G401 (cell line): ENCODE measurements around the gene C5orf15. TPM values are rescaled to one million over a fixed set of nuclear protein-coding genes. Genes with fewer than 3 reads are reported as not detected.
"Not testable (repeated sequence)": the region's sequence is repeated elsewhere in the genome, so short reads cannot be mapped to it uniquely, and the experiment has no call there.

Experiments
- DNase-seq: peaks from one replicate; pipeline ENCODE4 v3.0.0-alpha.2; 2015; ENCODE audit warnings: low spot score
- in situ Hi-C: cut with HindIII; loops from 2 replicates; pipeline ENCODE4 v1.10.0; 2016; ENCODE audit warnings: low sequenced_read_pairs, mixed read lengths
- total RNA-seq: library from RNA; depleted of rRNA; stranded (reverse); fragments of >200 nt; shearing (Covaris generic); gene quantifications from 2 replicates; pipeline ENCODE4 v1.2.3, GENCODE V29; 2014

The C5orf15 gene
- total RNA-seq, 1 experiment from 2014 or later = 90.7 TPM

DNA sequence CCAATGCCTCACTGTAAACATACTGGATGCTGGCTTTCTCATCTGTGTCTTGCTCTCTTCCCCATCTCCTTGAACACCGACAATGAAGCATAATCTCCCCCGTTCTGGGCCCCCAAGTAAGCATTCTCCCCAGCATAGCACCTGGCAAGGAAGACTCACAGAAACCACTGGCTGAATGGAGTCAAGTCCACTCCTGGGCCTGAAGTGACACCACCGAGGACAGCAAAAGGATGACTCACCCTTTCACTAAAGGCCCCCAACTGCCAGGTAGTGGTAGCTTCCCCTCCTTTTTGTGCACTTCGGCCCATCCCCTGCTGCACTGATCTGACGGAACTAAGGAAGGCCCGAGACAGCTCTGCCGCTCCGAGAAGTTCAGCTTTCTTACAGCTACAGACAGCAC lies 26.9 kb upstream of the C5orf15 start:
- in situ Hi-C loops = no loop called here
- no peak for DNase-seq

DNA sequence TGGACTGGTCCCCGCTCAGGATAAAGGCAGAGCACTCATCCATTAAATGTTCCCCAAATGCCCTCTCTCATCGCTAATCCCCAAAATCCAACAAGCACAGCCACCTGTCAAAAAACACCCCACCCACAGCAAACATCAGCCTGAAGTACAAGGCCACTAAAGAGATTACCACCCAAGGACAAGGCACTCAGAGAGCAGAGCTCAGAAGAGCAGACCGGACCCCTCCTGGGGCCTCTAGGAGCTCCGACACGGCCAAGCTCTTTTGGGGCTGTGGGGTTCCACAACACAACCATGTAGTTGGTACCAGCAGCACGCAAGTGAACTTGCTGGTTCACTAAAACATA lies 26.5 kb upstream of the C5orf15 start:
- DNase-seq = no peak
- in situ Hi-C loops = no loop called here

DNA sequence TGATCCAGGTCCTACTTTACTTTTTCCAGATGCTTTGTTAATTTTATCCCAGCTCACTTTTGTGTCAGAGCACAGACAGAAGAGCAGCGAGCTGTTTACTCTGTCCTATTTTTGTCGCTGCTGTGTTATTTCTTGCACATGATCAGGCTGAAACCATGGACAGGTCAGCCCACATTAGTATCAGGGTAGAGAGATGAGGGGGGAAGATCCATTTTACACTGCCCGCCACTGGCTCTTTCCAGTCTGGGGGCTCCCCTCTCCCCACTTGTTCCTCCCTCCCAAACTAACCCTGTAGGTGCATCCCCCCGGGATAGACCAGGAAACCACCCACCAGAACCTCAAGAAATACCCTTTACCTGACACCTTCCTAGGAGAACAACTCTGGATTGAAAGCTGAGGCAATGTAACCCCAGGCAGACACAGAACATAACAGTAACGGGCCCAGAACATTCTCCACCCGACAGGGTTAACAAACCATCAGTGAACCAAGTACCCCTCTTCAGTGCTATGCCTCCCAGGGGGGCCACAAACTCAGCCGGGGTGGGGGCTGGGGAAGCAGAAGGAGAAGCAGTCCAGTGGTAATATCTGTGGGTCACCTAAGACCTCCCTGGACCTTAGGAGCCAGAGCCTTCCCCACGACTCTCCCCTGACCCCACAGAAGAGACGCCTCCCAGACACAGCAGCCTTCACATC lies 26.0 kb upstream of the C5orf15 start:
- in situ Hi-C loops = no loop called here
- DNase-seq = no peak

DNA sequence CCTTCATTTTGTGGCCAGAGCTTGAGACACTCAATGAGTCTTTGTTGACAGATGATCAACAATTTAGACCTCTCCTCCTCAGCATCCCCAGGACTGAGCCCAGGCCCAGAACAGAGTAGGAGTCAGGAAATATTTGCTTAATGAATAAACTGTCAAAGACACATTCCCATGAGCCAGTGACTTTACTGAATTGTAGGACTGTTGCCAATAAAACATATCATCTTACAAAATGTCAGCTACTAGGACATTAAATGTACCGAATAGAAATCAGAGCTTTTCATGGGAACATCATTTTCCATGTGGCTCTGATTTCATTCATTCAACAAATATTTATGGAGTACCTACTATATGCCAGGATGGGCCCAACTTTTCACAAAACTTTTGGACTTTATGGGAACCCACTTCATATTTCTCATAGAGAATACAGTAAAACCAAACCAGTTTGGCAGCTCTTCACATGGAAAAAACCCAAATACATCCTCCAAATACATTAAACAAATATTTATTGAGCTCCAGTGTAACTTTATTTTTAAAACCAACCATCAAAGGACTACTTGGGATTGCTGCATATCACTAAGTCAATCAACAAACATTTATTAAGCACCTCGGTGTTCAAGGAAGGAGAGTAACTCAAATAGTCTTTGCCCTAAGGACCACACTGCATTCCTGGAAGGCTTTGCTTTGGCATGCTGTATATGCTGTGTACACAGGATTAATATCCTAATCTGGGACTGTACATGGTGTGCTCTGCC lies 24.9 kb upstream of the C5orf15 start:
- DNase-seq = no peak
- in situ Hi-C loops = no loop called here

DNA sequence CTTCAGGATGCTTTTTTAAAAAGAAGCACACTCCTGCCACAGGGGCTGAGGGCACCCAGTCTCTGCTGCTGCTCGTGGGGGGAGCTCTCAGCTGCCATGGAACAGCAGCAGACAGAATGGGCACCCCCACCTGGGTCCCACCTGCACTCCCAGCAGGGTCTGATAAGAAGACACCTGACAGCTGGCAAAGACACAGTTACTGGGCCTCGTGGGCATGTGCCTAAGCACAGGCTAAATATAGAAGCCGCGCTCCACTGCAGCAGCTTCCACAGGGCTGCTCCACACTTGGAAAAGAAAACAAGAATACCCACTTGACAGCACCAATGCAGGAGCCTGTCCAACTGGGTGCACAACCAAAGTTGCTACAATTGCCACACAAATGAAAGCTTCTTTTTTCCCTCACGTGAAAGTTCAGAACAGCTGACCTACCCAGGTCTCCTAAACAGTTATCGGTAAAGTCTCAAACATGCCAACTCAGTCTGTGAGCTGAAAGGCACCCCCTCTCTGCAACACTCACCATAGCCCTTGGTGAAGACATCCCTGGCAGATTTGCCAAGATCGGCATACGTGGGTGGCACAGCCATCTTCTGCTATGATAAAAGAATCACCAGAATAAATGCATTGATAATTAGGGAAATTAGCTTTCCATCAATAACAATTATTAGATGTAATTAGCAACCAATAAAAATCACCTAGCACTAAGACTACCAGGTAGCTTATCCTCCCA lies 24.2 kb upstream of the C5orf15 start:
- peak; percentile 76 for DNase-seq
- in situ Hi-C loops = no loop called here

DNA sequence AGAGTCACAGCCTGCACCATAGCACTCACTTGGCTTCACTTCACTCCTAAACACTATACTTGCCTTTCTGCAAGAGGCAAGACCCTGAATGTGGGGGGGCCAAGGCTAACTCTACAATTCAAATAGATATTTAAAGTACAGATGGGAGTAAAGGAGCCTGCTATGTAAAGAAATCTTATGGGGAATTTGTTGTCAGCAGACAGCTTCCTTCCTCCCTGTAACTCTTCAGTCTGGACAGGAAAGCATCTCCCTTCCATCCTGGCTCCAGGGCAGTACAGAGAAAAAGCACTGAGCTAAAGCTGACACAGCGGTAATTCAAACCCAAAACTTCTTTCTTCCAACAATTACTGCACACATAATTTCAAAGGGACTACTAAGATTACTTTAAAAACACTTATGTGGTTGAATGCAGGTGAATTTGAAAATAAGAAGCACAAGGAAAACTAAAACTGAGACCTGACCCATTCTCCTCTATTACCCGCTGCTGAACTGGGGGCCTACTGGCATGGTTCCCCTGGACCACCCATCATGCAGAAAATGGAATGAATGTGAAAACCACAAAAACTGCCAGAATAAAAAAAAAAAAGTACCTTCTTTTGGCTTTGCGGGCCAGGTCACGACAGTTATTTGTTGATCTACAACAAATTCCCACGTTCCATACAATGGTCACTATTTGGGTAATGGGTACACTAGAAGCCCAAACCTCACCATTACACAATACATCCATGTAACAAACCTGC lies 22.9 kb upstream of the C5orf15 start:
- in situ Hi-C loops = no loop called here

DNA sequence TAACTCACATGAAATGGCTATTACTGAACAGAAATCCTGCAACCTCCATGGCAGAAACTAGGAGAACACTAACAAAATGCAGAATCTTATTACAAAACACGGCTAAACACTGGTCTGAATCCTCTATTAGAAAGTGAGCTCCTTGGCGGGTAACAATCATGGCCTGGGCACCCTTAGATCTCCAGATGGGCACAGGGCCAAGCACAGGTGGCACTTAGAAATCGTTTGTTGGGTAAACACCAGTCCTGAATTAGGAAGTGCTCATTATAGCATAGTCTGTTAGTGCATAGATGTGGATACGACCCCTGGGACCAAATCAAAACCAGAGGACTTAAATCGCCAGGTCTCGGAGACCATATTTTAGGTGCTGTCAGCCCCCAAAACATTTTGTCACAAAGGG lies 22.0 kb upstream of the C5orf15 start:
- no peak for DNase-seq
- in situ Hi-C loops = no loop called here

More for the DNA sequence above, 22.9 kb upstream of the C5orf15 start:
- no peak for DNase-seq

DNA sequence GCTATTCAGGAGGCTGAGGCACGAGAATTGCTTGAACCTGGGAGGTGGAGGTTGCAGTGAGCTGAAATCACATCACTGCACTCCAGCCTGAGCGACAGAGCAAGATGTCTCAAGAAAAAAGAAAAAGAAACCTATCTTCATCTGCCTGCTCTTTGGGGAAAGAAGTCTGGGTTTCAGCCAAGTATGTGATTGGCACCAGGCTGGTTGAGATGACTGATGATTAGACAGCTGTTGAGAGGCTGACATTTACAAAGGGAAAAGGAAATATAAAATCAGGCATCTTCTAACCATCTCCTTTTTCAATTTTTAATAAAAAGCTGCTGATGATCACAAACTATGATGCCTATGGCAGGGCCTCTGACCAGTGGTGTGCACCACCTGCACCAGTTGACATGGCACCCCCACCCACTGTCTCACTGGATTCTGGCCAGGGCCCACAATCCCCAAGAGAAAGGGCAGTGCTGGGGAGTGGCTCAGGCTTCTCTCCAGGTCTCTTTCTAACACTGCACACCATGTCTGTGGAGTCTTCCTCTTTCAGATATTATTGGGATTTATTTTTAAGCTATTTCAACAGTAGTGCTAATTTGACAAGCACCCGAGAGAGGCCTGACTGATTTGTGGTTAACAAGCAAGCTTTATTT lies 17.2 kb upstream of the C5orf15 start:
- DNase-seq = no peak
- in situ Hi-C loops = no loop called here

DNA sequence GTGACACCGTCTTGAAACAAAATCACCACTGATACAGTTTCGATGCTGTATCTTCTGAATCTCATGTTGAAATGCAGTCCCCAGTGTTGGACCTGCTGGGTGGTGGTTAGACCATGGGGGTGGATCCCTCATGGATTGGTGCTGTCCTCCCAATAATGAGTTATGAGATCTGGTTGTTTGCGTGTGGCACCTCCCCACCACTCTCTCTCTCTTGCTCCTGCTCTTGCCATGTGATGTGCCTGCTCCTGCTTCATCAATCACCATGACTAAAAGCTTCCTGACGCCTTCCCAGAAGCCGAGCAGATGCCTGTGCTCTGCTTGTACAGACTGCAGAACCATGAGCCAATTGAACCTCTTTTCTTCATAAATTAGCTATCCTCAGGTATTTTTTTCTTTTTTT lies 15.2 kb upstream of the C5orf15 start:
- in situ Hi-C loops = no loop called here
- DNase-seq = no peak

DNA sequence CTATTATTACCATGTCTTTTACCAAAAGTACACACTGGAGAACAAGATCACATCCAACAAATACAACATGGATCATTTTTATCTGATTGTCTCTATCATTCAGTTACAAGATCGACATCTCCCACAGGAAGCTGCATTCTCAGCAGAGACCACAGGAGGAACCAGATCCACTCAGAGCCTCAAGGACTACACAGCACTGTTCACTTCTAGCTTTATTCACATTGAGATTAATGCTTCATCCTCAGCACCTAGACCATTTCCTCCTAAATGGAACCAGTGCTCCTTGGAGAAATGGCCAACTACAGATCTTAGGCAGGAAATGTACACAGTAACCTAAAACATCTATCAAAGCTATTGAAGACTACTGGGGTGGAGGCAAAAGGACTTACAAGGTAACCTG lies 13.3 kb upstream of the C5orf15 start:
- no peak for DNase-seq
- in situ Hi-C loops = no loop called here

DNA sequence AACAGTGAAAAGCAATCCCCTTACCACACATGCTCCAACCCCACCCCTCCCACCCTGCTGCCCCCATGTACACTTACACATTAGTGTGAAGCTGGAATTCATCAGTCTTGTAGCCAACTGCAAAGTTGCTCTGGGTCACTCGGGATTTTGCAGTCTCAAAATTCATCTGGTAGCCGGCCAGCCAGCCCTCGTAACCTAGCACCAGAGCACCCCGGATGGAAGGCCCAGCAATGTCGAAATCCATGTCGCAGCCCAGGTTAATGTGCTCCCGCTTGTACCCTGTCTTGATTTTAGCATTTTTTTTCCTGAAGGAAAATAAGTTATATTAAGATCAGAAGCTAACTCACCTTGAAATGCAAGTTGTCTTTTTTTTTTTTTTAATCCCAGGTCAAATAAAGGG lies 12.2 kb upstream of the C5orf15 start:
- in situ Hi-C loops = no loop called here
- no peak for DNase-seq

DNA sequence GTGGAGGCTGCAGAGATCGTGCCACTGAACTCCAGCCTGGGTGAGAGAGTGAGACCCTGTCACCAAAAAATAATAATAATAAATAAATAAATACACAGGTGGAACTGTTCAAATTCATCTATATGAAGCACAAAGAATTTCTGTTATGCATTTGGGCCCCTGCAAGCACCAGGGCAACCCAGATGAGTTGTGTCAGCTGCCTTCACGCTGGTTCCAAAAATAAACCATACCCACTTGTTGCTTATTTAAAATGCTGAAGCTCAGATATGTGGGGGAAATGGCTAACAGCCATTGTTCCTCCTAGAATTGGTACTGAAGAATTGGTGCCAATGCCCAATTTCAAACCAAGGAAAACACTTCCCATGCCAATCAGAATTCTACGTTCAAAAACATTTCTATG lies 10.5 kb upstream of the C5orf15 start:
- in situ Hi-C loops = no loop called here
- no peak for DNase-seq

DNA sequence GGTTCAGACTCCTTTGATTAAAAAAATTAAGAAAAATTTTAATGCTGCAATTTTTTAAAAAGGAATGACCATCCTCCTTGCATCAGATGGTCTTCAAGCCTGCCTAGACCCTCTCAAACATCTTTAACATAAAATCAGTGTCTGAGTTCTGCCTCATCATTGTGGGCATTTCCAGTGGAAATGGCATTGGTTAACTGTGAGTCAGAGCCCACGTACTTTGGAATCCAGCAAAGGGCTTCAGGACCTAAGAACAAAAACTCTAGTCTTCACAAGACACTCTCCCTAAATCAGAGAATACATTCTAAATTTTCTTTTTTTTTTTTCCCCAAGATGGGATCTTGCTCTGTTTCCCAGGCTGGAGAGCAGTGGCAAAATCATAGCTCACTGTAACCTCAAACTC lies 9.4 kb upstream of the C5orf15 start:
- in situ Hi-C loops = no loop called here
- no peak for DNase-seq

DNA sequence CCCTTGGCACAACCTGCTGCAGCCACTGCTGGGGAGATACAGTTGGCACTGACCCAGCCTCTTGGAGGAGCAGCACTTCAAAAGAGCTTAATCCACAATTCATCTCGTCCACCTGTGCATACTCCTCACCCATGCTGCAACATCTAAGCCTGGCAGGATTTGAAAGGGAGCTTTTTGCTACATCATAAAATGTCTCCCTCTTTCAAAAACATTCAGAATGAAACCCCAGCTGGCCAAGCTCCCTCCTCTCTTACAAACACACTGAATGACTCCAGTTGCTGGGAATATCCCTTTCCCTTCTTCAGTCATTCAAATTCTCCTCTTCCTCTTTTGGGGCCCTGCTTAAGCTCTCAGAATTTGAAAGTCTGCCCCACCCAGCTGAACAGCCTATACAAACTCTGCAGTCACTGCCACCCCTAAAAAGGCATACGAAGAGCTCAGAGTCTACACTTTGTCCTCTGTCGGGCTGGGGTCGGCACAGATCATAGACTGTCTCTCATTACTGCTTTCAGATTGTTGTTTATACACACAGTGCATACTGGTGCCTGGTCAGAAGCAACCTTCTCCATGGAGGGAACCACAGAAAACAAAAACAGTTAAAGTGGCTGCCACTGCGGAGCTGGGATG lies 8.8 kb upstream of the C5orf15 start:
- peak; percentile 35 for DNase-seq

DNA sequence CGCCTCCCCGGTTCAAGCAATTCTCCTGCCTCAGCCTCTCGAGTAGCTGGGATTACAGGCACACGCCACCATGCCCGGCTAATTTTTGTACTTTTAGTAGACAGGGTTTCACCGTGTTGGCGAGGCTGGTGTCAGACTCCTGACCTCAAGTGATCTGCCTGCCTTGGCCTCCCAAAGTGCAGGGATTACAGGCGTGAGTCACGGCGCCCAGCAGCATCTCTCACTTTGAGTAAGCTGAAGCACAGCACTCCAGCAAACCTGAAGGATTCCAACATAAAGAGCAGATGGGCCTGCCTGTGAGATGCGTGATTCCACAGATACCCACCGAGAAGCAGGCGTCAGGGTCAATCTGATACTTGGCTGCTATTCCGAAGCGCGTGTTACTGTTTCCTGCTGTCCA lies 7.1 kb upstream of the C5orf15 start:
- in situ Hi-C loops, DNase-seq: not testable (repeated sequence)

More for the DNA sequence above, 8.8 kb upstream of the C5orf15 start:
- in situ Hi-C loops = no loop called here

DNA sequence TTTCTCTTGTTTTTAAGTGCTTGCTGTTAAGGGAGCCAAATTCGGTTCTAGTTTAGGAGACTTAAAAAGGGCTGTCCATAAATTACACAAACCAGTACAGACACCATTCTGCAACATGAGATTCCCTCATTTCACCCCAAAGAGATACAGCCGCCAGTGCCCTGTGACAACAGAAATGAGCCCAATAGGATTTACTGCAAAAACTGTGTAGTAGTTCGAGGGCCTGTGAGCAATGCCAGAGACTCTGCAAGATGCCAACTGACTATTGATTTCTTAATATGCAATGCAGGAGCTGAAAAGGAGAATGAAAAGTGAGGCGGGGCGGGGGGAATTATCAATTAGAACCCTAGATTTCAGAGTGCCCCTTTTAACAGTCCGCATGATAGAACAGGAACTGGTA lies 5.7 kb upstream of the C5orf15 start:
- in situ Hi-C loops = no loop called here
- no peak for DNase-seq

DNA sequence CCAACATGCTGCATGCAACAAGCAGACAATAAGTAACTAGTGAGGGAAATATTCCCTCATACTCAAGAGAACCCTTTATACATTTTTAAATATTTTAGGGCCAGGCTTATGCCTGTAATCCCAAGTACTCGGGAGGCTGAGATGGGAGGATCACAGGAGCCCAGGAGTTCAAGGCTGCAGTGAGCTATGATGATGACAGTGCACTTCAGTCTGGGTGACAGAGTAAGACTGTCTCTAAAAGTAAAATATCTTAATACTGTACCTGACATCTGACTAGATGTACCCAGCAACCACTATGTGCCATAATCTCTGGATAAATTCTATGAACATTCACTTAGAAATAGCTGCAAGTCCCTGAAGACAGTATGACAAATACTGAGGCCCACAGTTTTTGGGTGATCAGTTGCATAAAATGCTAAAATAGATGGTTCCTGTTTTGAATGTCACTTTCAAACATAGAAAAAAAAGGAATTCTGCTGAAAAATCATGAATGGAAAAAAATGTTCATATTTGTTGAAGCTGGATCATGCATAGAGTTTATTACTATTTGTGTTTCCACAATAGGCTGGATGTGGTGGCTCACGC lies 2.0 kb upstream of the C5orf15 start:
- in situ Hi-C loops = no loop called here
- DNase-seq = no peak

DNA sequence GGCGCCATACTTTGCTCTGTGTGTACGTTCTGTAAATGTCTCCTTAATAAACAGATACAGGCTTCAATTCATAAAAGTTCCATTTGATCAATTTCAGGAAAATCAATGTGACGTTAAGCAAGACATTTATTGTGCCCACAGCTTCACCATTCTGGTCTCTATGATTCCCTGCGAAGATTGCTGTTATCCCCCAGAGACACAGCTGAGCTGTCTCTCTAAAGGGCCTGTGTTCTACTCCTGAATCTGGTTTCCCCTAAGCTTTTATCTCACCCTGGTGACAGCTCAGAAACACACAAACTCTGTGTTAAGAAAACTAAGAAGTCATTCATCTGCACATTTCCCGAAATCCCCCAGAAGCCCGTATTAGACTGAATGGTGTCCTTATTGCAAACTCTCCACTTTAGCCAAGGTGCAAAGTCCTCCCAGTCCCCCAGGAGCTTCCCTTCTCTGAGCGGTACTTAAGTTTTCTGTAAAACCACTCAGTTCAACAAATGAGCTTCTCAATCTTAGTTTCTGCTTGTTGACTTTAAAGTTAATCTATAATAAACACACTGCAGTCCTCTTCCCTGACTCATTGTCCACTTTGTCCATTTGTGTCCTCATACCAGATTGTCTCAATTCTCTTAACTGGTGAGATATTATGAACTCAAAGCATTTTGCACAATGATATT lies 1.4 kb upstream of the C5orf15 start:
- no peak for DNase-seq

More for the DNA sequence above, 1.4 kb upstream of the C5orf15 start:
- in situ Hi-C loops = no loop called here
